Fibroblast of pulmonary artery (primary cell): ENCODE results near the gene CEP85L.

Experiments
- DNase-seq: peaks from one replicate; pipeline ENCODE4 v3.0.0-alpha.2; 2010; ENCODE audit warnings: low read depth
- H3K4me3 ChIP-seq: replicated peaks from 2 replicates; pipeline ENCODE4 v1.5.1; 2011; ENCODE audit warnings: low read depth, mild to moderate bottlenecking, control low read depth, low read length, moderate library complexity
- TF ChIP-seq, protein P1 (sequence below): IDR thresholded peaks from 2 replicates; pipeline ENCODE4 v1.5.1; 2011; ENCODE audit warnings: mild to moderate bottlenecking, control low read depth, low read length, inconsistent platforms; ENCODE audit errors: missing control alignments

CEP85L gene

DNA sequence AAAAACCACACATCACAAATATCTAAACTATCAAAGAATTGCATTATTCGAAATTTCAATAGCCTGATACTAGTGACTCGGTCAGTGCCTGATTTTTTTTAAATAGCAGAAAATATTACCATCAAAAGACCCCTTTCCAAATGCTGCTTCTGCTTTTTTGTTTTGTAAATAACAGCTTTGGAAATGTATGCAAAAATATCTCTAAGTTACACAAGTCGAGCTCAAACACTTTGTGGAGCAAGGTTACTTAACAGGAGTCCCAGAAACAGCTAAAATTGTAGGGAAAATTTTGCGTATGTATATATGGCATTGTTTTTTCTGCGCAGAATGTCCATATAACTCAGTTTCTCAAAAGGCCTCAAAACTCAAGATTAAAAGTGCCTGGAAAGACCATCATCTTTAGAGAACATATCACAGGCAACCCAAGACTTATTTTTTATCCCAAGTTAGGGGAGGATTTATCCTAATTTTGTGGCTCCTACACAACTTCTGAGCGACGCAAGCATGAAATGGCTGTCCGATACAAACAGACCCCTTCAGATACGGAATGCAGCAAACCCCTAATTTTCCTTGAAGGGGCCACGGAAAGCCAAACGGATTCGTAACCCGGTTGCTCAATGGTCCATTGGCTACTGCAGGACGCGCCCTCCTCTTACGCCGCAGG is 1.3 kb downstream of the CEP85L start:
- TF ChIP-seq, protein P1, sequence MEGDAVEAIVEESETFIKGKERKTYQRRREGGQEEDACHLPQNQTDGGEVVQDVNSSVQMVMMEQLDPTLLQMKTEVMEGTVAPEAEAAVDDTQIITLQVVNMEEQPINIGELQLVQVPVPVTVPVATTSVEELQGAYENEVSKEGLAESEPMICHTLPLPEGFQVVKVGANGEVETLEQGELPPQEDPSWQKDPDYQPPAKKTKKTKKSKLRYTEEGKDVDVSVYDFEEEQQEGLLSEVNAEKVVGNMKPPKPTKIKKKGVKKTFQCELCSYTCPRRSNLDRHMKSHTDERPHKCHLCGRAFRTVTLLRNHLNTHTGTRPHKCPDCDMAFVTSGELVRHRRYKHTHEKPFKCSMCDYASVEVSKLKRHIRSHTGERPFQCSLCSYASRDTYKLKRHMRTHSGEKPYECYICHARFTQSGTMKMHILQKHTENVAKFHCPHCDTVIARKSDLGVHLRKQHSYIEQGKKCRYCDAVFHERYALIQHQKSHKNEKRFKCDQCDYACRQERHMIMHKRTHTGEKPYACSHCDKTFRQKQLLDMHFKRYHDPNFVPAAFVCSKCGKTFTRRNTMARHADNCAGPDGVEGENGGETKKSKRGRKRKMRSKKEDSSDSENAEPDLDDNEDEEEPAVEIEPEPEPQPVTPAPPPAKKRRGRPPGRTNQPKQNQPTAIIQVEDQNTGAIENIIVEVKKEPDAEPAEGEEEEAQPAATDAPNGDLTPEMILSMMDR = no peak
- H3K4me3 ChIP-seq = peak overlapping the region; percentile 85
- DNase-seq = peak; percentile 52

DNA sequence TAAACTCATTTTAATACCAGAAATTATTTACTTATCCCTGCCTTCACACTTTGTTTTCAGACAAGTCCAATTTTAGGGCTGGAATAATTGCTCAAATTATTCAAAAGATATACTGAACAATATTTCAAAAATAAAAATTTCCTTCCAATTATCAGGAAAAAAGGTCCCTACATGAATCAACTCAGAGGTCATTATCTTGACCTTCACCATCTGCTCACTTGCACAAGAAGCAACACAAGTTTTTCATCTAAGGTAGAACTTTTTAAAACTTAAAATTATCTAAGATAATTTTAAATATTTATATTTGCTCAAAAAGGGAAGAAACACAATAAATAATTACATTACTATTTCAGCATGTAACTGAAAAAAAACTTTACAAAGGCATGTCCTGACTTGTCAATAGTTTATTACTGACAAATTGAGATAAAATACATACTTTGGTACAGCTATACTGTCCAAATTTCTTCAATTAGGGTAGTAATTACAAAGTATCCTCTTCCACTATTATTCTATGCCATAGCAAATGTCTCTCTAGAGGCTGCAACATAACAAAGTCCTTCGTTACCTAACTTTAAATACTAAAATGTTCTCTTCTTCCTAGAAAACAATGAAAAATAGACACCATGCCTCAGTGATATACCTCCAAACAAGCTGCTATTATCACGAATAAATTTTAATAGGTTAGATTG is 2.4 kb downstream of the CEP85L start:
- no peak for DNase-seq
- peak overlapping the region; percentile 85 for H3K4me3 ChIP-seq
- TF ChIP-seq, protein P1 = no peak

DNA sequence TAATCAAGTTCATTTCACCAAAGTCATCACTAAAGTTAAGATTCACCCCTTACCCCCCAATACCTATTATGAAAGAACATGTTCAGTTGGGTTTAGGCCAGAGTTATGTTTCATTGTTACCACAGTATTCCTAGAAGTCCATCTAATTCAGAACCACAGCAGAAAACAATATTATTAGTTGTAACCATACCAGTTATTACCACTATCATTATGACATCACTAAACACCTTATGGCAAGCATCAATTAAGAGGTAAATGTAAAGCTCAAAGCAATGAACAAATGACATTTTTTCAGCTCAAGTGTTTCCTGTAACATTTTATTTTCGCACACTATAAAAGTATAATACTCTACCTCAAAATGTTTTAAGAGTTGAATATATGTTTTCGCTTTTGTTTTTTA is 4.4 kb downstream of the CEP85L start:
- TF ChIP-seq, protein P1 = no peak
- H3K4me3 ChIP-seq = no peak overlapping the region
- DNase-seq = no peak

DNA sequence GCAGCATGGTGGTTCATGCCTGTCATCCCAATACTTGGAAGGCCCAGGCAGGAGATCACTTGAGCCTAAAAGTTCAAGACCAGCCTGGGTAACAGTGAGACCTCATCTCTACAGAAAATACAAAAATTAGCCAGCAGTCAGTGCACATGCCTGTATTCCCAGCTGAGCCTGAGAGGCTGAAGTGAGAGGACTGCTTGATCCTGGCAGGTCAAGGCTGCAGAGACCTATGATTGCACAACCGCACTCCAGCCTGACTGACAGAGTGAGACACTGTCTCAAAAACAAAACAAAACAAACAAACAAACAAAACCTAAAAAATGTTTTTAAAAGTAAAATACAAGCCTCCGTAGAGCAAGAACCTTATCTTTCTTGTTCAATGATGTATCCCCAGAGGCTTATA is 6.0 kb downstream of the CEP85L start:
- no peak for DNase-seq
- no peak overlapping the region for H3K4me3 ChIP-seq
- TF ChIP-seq, protein P1 = no peak

DNA sequence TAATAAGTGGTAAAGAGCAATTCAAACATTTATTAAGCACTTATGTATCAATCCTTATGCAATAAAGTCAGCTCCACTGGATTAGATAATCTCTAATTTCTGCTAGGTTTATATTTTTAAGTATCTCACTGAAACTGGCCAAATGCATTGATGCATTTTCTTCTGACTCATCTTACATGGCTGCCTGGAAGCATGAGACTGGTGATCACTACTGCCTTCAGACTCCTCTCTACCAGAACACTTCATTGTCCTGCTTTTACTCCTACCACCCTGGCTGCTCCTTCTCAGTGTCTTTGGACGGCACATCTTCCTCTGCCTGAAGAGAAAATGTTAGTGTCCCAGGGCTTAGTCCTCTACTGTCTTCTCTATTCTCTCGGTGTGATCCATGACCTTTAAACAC is 7.4 kb downstream of the CEP85L start:
- DNase-seq = peak; percentile 12
- H3K4me3 ChIP-seq = no peak overlapping the region
- TF ChIP-seq, protein P1 = no peak

DNA sequence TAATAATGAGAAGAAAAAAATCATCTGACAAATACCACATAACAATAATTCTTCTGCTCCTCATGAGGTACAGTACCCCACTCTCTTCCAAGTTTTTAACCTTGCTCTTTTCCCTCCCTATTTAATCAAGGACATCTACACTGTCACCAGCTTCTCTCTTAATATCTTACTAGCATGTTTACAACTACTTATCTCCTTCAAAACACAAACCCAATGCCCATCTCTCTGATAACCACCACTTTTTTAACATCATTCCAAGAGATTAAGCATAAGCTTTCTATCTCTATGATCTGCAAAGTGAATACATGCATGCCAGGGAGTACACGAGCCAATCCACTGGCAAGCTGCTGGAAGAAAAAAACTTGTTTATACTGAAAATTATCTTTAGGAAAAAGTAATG is 10.3 kb downstream of the CEP85L start:
- TF ChIP-seq, protein P1 = no peak
- DNase-seq = no peak
- H3K4me3 ChIP-seq = no peak overlapping the region
